Kidney epithelial cell (primary cell): ENCODE measurements around the gene EFR3B. TPM values are rescaled to one million over a fixed set of nuclear protein-coding genes. Genes with fewer than 3 reads are reported as not detected.

Experiments used
- DNase-seq: peaks from one replicate; pipeline ENCODE4 v3.0.0-alpha.2; 2010; ENCODE audit warnings: low read depth
- H3K27me3 ChIP-seq: 2 replicates; pipeline ENCODE4 v1.6.0; 2011; ENCODE audit warnings: low read length; ENCODE audit not compliant: control insufficient read depth, insufficient read depth
- H3K36me3 ChIP-seq: 2 replicates; pipeline ENCODE4 v1.5.1; 2011; ENCODE audit warnings: low read length; ENCODE audit not compliant: control insufficient read depth, insufficient read depth
- H3K4me3 ChIP-seq: 2 replicates; pipeline ENCODE4 v1.5.1; 2011; ENCODE audit warnings: low read depth, mild to moderate bottlenecking, control low read depth, low read length
- total RNA-seq: library from RNA; depleted of rRNA; stranded (reverse); fragments of >200 nt; gene quantifications from 2 replicates; pipeline ENCODE4 v1.2.3, GENCODE V29; 2015
- TF ChIP-seq, protein P1 (sequence below): IDR thresholded peaks from 2 replicates; pipeline ENCODE4 v1.5.1; 2011; ENCODE audit warnings: mild to moderate bottlenecking, moderate library complexity, low read length, control low read depth, inconsistent platforms; ENCODE audit not compliant: insufficient read depth, poor library complexity, severe bottlenecking

Gene EFR3B
- total RNA-seq, 1 donor from 2014 or later, result 2.3 TPM

DNA sequence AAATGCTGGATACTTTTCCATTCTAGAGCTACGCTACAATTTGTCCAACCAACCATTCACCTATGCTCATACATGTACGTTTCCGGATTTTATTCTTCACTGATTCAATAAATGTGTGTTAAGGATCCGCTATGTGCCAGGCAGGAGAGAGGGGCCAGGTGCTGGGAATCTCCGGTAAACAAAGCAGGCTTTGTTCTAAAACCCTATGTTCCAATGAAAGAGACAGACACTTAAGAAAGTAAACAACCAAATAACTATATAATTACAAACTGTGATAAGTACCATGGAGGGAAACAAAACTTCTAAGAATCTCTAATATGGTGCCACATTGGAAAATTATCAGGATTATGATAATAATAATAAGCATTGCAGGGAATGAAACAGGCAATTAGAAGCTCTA lies 148.7 kb downstream of the EFR3B start:
- Histone ChIP-seq H3K4me3 (no peak overlapping the region), H3K36me3 (no peaks in the 10 kb centered on the region), H3K27me3 (peaks cover 2% of the 10 kb centered on the region)
- TF ChIP-seq, protein P1, sequence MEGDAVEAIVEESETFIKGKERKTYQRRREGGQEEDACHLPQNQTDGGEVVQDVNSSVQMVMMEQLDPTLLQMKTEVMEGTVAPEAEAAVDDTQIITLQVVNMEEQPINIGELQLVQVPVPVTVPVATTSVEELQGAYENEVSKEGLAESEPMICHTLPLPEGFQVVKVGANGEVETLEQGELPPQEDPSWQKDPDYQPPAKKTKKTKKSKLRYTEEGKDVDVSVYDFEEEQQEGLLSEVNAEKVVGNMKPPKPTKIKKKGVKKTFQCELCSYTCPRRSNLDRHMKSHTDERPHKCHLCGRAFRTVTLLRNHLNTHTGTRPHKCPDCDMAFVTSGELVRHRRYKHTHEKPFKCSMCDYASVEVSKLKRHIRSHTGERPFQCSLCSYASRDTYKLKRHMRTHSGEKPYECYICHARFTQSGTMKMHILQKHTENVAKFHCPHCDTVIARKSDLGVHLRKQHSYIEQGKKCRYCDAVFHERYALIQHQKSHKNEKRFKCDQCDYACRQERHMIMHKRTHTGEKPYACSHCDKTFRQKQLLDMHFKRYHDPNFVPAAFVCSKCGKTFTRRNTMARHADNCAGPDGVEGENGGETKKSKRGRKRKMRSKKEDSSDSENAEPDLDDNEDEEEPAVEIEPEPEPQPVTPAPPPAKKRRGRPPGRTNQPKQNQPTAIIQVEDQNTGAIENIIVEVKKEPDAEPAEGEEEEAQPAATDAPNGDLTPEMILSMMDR, result no peak
- no peak for DNase-seq

DNA sequence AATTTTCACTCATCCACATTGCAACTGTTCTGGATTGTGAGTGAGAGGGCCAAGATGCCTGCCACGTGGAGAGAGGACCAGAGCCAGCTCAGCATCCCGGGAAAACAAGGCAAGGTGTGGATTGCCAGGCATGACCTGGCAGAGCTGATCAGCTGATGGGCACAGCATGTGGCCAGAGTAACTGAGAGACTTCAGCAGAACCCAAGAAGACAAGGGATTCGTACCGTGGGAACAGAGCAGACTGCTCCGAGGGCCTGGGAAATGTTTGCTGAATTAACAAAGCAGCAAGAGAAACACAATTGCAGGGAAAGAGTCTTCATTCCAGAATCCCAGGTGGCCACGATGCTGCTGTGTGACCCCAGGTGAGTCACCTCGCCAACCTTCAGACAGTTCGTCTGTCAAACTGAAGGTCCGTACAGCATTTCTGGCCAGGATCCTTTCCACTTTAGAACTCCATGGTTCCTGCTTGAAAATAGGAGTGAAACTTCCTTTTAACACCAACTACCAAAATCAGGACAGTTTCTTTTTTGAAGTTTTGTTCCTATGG lies 152.8 kb downstream of the EFR3B start:
- Histone ChIP-seq H3K27me3 (no peaks in the 10 kb centered on the region), H3K36me3 (no peaks in the 10 kb centered on the region), H3K4me3 (no peak overlapping the region)
- no peak for DNase-seq
- TF ChIP-seq, protein P1, result no peak

DNA sequence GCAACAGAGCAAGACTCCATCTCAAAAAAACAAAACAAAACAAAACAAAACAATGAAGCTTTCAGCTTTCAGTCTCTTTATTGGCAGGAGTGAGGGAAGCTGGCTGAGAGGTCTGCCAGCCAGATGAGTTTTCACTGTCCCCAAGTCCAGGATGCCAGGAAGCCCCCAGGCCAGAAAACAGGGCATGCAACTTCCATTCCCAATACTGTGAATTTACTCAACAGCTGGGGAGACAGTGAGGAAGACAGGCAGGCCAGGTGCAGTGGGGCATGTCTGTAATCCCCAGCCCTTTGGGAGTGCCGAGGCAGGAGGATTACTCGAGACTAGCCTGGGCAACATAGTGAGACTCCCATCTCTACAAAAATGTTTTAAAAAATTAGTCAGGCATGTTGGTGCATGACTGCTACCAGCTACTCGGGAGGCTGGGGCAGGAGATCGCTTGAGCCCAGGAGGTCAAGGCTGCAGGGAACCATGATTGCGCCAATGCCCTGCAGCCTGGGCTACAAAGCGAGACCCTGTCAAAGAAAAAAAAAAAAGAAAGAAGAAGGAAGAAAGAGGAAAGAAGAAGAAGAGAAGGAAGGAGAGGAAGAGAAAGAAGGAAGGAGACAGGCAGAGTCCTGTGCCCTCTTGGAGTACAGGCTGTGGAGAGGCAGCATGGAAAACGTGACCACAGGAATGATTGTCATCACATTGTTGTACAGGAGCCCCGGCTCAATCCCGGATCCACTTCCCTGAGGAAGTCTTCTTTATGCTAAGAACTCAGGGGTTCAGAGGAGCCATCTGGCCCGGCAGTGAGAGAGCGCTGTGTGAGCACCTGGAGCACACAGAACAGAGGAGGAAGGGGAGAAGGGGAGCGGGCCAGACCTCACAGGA lies 155.7 kb downstream of the EFR3B start:
- no peaks in the 10 kb centered on the region for H3K36me3 ChIP-seq
- DNase-seq, result no peak

DNA sequence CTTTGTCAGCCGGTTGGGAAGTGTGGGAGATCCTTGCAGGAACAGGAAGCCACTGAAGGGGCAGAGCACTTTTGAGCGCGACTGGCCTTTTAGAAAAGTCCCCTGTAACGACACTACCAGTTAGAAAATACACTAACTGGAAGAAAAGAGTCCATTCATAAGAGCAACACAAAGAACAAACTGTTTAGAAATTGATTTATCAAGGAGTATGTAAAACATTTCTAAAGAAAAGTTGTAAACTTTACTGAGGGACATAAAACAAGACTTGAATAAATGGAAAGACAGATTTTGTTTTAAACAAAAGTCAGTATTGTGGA lies 156.3 kb downstream of the EFR3B start:
- Histone ChIP-seq H3K4me3 (no peak overlapping the region), H3K27me3 (no peaks in the 10 kb centered on the region), H3K36me3 (no peaks in the 10 kb centered on the region)
- TF ChIP-seq, protein P1, result no peak
- DNase-seq, result no peak

More for the DNA sequence above, 155.7 kb downstream of the EFR3B start:
- TF ChIP-seq, protein P1, result no peak
- Histone ChIP-seq H3K27me3 (no peaks in the 10 kb centered on the region), H3K4me3 (no peak overlapping the region)

DNA sequence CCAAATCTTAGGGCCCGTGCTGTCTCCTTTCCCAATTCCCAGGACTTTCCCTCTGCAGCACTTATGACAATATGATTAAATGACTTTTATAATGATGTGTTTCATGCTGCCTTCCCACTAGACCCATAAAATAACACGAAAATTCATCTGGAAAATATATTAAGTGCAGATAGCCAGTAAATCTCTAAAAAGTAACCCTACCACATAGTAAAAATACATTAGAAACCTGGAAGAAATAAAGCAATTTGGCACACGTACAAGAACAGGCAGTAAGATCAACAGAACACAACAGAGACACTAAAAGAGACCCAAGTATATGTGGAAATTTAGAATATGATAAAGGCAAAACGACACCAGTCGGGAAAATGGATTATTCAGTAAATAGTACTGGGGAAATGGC lies 156.7 kb downstream of the EFR3B start:
- no peak for DNase-seq
- Histone ChIP-seq H3K4me3 (no peak overlapping the region), H3K36me3 (no peaks in the 10 kb centered on the region), H3K27me3 (no peaks in the 10 kb centered on the region)
- TF ChIP-seq, protein P1, result no peak
